HG02852 (cell line): ENCODE measurements around the gene HDGFL3.
"Not testable (repeated sequence)": the region's sequence is repeated elsewhere in the genome, so short reads cannot be mapped to it uniquely, and the experiment has no call there.

Experiments used
- ATAC-seq: cut with Tn5 transposase; IDR thresholded peaks from one replicate; pipeline ENCODE4 v1.9.1; 2021; ENCODE audit warnings: mild to moderate bottlenecking, moderate library complexity; ENCODE audit not compliant: unreplicated experiment

The HDGFL3 gene

GRCh38 chr15:83194528-83194927, 13.1 kb downstream of the HDGFL3 start:
- ATAC-seq: no peak

GRCh38 chr15:83193721-83194120, 13.9 kb downstream of the HDGFL3 start:
- ATAC-seq: no peak

GRCh38 chr15:83192742-83193141, 14.9 kb downstream of the HDGFL3 start:
- no peak for ATAC-seq

GRCh38 chr15:83190450-83190849, 17.2 kb downstream of the HDGFL3 start:
- ATAC-seq: no peak

- no peak for ATAC-seq
Observed at GRCh38 chr15:83185561-83185960, 22.1 kb downstream of the HDGFL3 start.

GRCh38 chr15:83178869-83179325, 28.7 kb downstream of the HDGFL3 start:
- ATAC-seq: no peak

GRCh38 chr15:83178390-83178789, 29.2 kb downstream of the HDGFL3 start:
- ATAC-seq: no peak

- no peak for ATAC-seq
Observed at GRCh38 chr15:83174891-83175290, 32.7 kb downstream of the HDGFL3 start.

GRCh38 chr15:83170474-83171165, 37.0 kb downstream of the HDGFL3 start:
- ATAC-seq: no peak

- ATAC-seq: not testable (repeated sequence)
Observed at GRCh38 chr15:83169576-83169975, 38.0 kb downstream of the HDGFL3 start.

- no peak for ATAC-seq
Observed at GRCh38 chr15:83166830-83167229, 40.8 kb downstream of the HDGFL3 start.

- ATAC-seq: no peak
Observed at GRCh38 chr15:83166218-83166617, 41.4 kb downstream of the HDGFL3 start.

- ATAC-seq: no peak
Observed at GRCh38 chr15:83164771-83165404, 42.7 kb downstream of the HDGFL3 start.

GRCh38 chr15:83164111-83164770, 43.4 kb downstream of the HDGFL3 start:
- no peak for ATAC-seq

GRCh38 chr15:83163032-83163431, 44.6 kb downstream of the HDGFL3 start:
- no peak for ATAC-seq

- ATAC-seq: no peak
Observed at GRCh38 chr15:83160741-83161140, 46.9 kb downstream of the HDGFL3 start.

- ATAC-seq: no peak
Observed at GRCh38 chr15:83158393-83158792, 49.2 kb downstream of the HDGFL3 start.

GRCh38 chr15:83155942-83156341, 51.7 kb downstream of the HDGFL3 start:
- no peak for ATAC-seq

- ATAC-seq: no peak
Observed at GRCh38 chr15:83153288-83153687, 54.3 kb downstream of the HDGFL3 start.

- no peak for ATAC-seq
Observed at GRCh38 chr15:83144771-83145170, 62.9 kb downstream of the HDGFL3 start.

GRCh38 chr15:83142151-83142550, 65.5 kb downstream of the HDGFL3 start:
- not testable (repeated sequence) for ATAC-seq
